ENCODE data around the gene ARL9.
A peak's percentile ranks its signal among the peaks of the same experiment; 100 is the strongest.
"Not testable (repeated sequence)": the region's sequence is repeated elsewhere in the genome, so short reads cannot be mapped to it uniquely, and the experiment has no call there.

The ARL9 gene

GRCh38 chr4:56505269-56506130 lies at the start of gene ARL9:
Gene ARL9, plus strand, starts transcription at chr4:56505791. Its CDS starts 72 bp downstream, at chr4:56505863.
- DNase-seq (ENCODE audit: low spot score): peak; percentile 53

DNA sequence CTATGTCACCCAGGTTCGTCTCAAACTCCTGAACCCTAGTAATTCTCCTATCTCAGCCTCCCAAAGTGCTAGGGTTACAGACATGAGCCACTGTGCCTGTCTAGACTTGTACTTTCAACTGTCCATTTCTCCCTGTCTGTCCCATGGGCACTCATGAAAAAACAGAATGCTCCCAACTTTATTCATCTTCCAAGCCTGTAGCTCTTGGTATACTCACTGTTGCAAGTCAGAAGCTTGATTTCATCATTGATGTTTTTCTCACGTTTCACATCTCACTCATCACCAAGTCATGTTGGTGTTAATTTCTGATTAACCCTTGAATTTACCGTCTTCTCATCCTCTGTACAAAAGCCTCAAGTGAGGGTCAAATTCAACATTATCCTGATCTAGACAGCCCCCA lies 45.5 kb upstream of the ARL9 start:
- no peak for DNase-seq (ENCODE audit: low spot score)

- DNase-seq (ENCODE audit: low spot score): no peak
Measured at GRCh38 chr4:56462157-56462556, 43.4 kb upstream of the ARL9 start.

DNA sequence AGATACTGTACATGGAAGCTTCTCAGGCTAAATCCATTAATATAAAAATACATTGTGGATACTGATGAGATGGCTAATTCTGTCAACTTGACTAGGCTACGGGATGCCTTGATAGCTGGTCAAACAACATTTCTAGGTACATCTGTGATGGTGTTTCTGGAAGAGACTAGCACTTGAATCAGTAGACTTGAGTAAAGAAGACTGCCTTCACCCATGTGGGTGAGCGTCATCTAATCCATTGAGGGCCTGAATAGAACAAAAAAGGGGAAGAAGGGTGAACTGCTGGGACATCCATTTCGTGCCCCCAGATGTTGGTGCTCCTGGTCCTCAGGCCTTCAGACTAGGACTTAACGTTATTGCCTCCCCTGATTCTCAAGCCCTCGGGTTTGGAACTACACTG lies 41.9 kb upstream of the ARL9 start:
- DNase-seq (ENCODE audit: low spot score): no peak

DNA sequence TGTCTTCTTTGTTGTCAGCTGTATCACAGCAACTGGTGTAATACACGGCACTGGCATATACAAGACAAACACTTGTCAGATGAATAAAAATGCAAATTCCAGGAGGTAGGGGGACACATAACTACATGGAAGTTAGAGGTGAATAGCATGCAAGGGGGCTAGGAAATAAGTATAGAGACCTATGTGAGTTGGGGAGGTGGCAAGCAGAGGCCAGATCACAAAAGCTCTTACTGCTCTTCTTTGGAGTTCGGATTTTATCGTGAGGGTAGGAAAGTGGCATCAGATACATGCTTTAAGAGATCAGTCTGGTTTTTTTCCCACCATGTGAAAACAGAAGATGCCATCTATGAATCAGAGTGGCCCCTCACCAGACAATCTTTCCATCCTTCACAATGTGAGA lies 41.0 kb upstream of the ARL9 start:
- DNase-seq (ENCODE audit: low spot score): no peak

- no peak for DNase-seq (ENCODE audit: low spot score)
Measured at GRCh38 chr4:56465599-56466295, 39.8 kb upstream of the ARL9 start.

- not testable (repeated sequence) for DNase-seq (ENCODE audit: low spot score)
Measured at GRCh38 chr4:56466296-56466761, 39.3 kb upstream of the ARL9 start.

DNA sequence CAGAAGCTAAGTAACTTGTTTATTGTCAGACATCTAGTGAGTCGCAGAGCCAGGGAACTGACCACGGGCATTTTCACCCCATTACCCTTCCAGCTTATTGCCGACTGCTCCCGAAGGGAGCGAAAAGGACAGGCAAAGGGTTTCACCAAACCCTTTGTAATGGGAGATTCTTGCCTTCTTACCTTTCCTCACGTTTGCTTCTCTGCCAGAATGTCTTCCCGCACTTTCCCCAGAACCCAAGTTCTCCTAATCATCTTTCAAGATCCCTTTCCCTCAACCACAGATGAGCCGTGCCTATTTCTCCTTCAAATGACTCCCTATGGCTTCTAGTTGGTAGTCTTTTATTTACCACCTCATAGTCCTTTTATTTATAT lies 38.7 kb upstream of the ARL9 start:
- no peak for DNase-seq (ENCODE audit: low spot score)

GRCh38 chr4:56467284-56468096 lies 38.1 kb upstream of the ARL9 start, which contains the start of gene SRP72:
Gene SRP72, plus strand, starts transcription at chr4:56467617. Its CDS starts 19 bp downstream, at chr4:56467636.
- peak; percentile 86 for DNase-seq (ENCODE audit: low spot score)

- DNase-seq (ENCODE audit: low spot score): peak; percentile 4
Measured at GRCh38 chr4:56468097-56468422, 37.5 kb upstream of the ARL9 start.

DNA sequence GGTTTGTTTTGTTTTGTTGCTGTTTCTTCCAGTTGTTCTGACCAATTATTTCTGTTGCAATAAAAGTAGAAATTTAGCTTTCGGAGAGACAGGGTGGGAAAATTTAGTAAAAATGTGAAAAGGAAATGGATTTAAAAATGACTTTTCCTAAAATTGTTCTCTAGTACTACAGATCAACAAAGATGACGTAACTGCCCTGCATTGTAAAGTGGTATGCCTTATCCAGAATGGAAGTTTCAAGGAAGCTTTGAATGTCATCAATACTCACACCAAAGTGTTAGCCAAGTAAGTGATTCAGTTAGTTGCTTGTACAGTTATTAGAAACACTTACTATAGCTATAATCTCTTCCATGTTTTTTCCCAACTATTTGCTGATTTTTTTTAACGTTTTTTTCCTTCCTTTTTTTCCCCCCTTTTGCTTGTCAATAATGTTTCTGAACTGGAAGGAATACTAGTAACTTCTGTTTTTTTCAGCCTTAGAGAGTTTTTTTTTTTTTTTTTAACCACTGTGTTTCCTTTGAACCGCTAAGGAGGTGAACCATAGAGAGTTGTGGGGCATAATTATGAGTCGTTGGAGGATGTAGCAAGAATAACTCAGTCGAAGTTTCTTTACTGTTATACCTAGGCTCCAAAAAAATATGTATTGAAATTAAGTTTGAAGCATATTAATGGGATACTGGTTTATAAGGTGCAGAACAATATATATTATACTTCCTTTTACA lies 35.9 kb upstream of the ARL9 start:
- DNase-seq (ENCODE audit: low spot score): no peak

- no peak for DNase-seq (ENCODE audit: low spot score)
Measured at GRCh38 chr4:56475917-56476316, 29.7 kb upstream of the ARL9 start.

DNA sequence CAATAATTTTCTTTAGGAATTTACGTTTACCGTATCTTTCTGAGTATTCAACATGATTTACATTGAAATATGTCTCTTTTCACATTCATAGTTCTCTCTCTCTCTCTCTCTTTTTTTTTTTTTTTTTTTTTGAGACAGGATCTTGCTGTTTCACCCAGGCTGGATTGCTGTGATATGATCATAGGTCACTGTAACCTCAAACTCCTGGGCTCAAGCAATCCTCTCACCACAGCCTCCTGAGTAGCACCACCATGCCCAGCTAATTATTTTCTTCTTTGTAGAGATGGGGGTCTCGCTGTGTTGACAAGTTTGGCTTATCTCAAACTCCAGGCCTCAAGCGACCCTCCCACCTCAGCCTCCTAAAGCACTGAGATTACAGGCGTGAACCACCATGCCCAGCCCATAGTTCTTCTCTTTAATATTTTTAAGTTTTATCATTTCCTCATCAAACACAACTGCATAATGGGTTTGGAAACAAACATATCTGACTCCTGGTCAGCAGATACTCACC lies 28.3 kb upstream of the ARL9 start:
- no peak for DNase-seq (ENCODE audit: low spot score)

DNA sequence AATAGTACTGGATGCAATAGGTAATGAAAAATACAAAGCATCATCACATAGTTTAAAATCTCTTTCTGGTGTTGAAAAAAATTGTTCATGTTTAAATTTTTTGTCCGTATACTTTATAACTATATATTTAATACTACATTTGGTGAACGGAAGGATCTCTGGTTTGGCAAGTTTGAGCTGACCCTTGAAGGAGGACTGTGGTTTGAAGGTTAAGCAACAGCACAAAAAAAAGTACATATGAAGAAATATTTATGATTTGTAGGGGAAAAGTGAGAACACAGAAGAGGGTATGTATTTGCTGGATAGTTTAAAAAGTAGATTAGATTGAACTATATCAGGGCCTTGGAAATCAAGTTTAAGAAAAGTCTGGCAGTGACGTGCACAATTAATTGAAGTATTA lies 24.9 kb upstream of the ARL9 start:
- DNase-seq (ENCODE audit: low spot score): no peak

DNA sequence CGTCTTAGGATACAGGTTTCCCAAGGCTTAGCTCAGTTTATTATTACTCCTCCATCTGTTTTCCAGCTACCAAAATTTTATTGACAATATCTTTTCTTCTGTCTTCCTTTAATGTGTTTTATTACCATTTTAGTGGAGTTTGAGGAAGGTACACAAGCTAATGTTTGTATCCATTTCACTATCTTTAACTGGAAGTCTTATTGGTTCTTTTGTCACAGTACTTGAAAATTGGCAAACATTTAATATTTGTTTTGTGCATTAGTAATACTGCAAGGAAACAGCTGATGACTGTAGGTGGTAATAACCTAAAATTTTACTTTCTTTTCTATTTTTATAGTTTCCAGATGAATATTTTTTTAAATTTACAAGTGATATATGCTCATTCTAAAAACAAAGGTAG lies 9.3 kb upstream of the ARL9 start:
- no peak for DNase-seq (ENCODE audit: low spot score)

DNA sequence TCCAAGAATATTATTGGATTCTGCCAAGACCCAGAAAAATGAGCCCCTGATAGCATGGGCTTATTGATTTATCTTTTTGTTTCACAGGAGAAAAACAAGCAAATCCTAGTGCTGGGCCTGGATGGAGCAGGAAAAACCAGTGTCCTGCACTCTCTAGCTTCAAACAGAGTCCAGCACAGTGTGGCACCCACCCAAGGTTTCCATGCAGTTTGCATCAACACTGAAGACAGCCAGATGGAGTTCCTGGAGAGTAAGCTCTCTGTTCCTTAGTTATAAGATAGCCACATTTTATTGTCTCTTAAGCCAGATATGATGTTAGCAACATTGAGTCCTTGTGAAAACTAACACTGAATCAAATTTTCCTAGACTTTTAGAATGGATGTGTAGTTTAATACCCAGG lies 5.5 kb downstream of the ARL9 start:
- no peak for DNase-seq (ENCODE audit: low spot score)

GRCh38 chr4:56512166-56512565 lies 6.6 kb downstream of the ARL9 start:
- no peak for DNase-seq (ENCODE audit: low spot score)

DNA sequence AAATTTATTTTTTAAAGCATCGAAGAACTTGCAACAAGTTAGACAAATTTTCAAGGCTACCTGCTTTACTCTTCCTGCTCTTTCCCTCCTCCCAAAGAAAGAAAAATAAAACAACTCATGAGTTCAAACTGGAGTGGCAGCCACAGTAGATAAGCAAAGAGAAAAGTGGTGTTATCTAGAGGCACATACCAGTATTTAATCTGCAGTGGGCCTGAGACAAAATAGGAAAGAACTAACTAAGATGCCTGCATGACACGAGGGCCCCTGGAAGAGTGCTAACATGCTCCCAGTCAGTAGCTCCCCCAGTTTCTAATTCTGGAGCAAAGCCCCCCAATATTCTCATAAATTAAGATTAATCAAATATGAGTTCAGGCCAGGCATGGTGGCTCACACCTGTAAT lies 7.9 kb downstream of the ARL9 start:
- DNase-seq (ENCODE audit: low spot score): no peak

- DNase-seq (ENCODE audit: low spot score): peak; percentile 76
Measured at GRCh38 chr4:56530269-56531148, 24.9 kb downstream of the ARL9 start.

- DNase-seq (ENCODE audit: low spot score): no peak
Measured at GRCh38 chr4:56531149-56531770, 25.7 kb downstream of the ARL9 start.

Data from CD4-positive, alpha-beta T cell treated with Interleukin-6 at 100 ng/mL for 8 hours (primary cell).